Tibial artery (tissue), 4 donors: ENCODE data around the gene OBSL1.

ENCODE experiments used
- DNase-seq, 2 donors: peaks; one replicate each; pipeline ENCODE4 v3.0.0-alpha.2; 2019
- H3K27ac ChIP-seq, 2 donors: fragments of 200-600 bp; sonication (generic) in 1 of 2; 1 replicate in 1 of 2; 2 replicates in 1 of 2; pipeline ENCODE4 v1.5.1; 2018 to 2019; ENCODE audit warnings: mild to moderate bottlenecking in 1 of 2
- H3K27me3 ChIP-seq, 2 donors: fragments of 200-600 bp; sonication (generic) in 1 of 2; one replicate each; pipeline versions ENCODE4 v1.5.1 to v1.6.0; 2016 to 2019
- H3K36me3 ChIP-seq, 3 donors: fragments of 200-600 bp; sonication (generic) in 2 of 3; one replicate each; pipeline ENCODE4 v1.5.1; 2016 to 2019; ENCODE audit warnings: mild to moderate bottlenecking in 2 of 3
- H3K4me1 ChIP-seq, 4 donors: fragments of 200-600 bp; sonication (generic) in 2 of 4; 1 replicate in 3 of 4; 2 replicates in 1 of 4; pipeline ENCODE4 v1.5.1; 2016 to 2019
- H3K4me3 ChIP-seq, 2 donors: fragments of 200-600 bp; sonication (generic) in 1 of 2; 1 replicate in 1 of 2; 2 replicates in 1 of 2; pipeline ENCODE4 v1.5.1; 2018 to 2019; ENCODE audit warnings: mild to moderate bottlenecking in 2 of 2
- H3K9me3 ChIP-seq, 3 donors: fragments of 200-600 bp; sonication (generic) in 1 of 3; one replicate each; pipeline ENCODE4 v1.5.1; 2016 to 2019
- CTCF ChIP-seq, 2 experiments: fragments of 200-600 bp in 1 of 2; fragments of 450-650 bp in 1 of 2; IDR thresholded peaks; one replicate each; pipeline ENCODE4 v1.5.1; 2017 to 2019; ENCODE audit warnings: antibody characterized with exemption in 2 of 2, mild to moderate bottlenecking in 1 of 2, moderate library complexity in 1 of 2
- intact Hi-C: fragments of 100-400 bp; cut with DNase I; formaldehyde crosslinking; loops from one replicate; pipeline ENCODE4 v1.15.0; 2023; ENCODE audit warnings: low total_unique reads

OBSL1 gene

GRCh38 chr2:219611866-219612576 is 40.7 kb upstream of the OBSL1 start:
- H3K27ac ChIP-seq: no peak overlapping the region
- H3K27me3 ChIP-seq: no peaks in the 10 kb centered on the region
- no peaks in the 10 kb centered on the region for H3K9me3 ChIP-seq
- H3K36me3 ChIP-seq: peaks cover 33 to 92% (median 72%) of the 10 kb centered on the region in 3 donors
- no peak for TF ChIP-seq CTCF (IDR thresholded peaks at IDR 0.05)
- intact Hi-C loops: no loop called here
- H3K4me3 ChIP-seq: no peak overlapping the region
- H3K4me1 ChIP-seq: no peaks in the 10 kb centered on the region
- DNase-seq: no peak

- Histone ChIP-seq H3K27ac (no peak overlapping the region), H3K4me3 (no peak overlapping the region), H3K36me3 (peaks cover 40 to 95% (median 77%) of the 10 kb centered on the region in 3 donors), H3K27me3 (no peaks in the 10 kb centered on the region), H3K9me3 (no peaks in the 10 kb centered on the region), H3K4me1 (no peaks in the 10 kb centered on the region)
- DNase-seq: peak in 1 of 2 donors; percentile 60
- intact Hi-C loops: no loop called here
- no peak for TF ChIP-seq CTCF (IDR thresholded peaks at IDR 0.05)
These were observed 40.0 kb upstream of the OBSL1 start for GRCh38 chr2:219611306-219611705.

GRCh38 chr2:219609149-219609750 is 37.9 kb upstream of the OBSL1 start:
- no peak overlapping the region for H3K4me3 ChIP-seq
- H3K4me1 ChIP-seq: no peaks in the 10 kb centered on the region
- DNase-seq: peak in 1 of 2 donors; percentile 63
- peak overlapping the region; percentile 25 to 59 for H3K27ac ChIP-seq
- intact Hi-C loops: no loop called here
- H3K9me3 ChIP-seq: no peaks in the 10 kb centered on the region
- no peaks in the 10 kb centered on the region for H3K27me3 ChIP-seq
- TF ChIP-seq CTCF (IDR thresholded peaks at IDR 0.05): no peak
- peaks cover 33 to 95% (median 70%) of the 10 kb centered on the region in 3 donors for H3K36me3 ChIP-seq

GRCh38 chr2:219608399-219608964 is 37.1 kb upstream of the OBSL1 start:
- H3K9me3 ChIP-seq: no peaks in the 10 kb centered on the region
- DNase-seq: no peak
- intact Hi-C loops: no loop called here
- H3K4me3 ChIP-seq: no peak overlapping the region
- peaks cover 26 to 95% (median 70%) of the 10 kb centered on the region in 3 donors for H3K36me3 ChIP-seq
- H3K27me3 ChIP-seq: no peaks in the 10 kb centered on the region
- H3K4me1 ChIP-seq: no peaks in the 10 kb centered on the region
- TF ChIP-seq CTCF (IDR thresholded peaks at IDR 0.05): no peak
- peak overlapping the region in 1 of 2 donors; percentile 59 for H3K27ac ChIP-seq

- Histone ChIP-seq H3K4me3 (no peak overlapping the region), H3K9me3 (no peaks in the 10 kb centered on the region), H3K4me1 (no peaks in the 10 kb centered on the region), H3K27me3 (no peaks in the 10 kb centered on the region), H3K36me3 (peaks cover 26 to 98% (median 73%) of the 10 kb centered on the region in 3 donors), H3K27ac (no peak overlapping the region)
- DNase-seq: peak in 1 of 2 donors; percentile 60
- TF ChIP-seq CTCF (IDR thresholded peaks at IDR 0.05): no peak
- intact Hi-C loops: no loop called here
These were observed 36.6 kb upstream of the OBSL1 start for GRCh38 chr2:219607931-219608330.
